H1 (cell line): ENCODE results near the gene HDAC9. TPM values are rescaled to one million over a fixed set of nuclear protein-coding genes. Genes with fewer than 3 reads are reported as not detected.

Source experiments
- CTCF ChIA-PET: fragments of 300-600 bp; sonication (Branson Sonifier 250); formaldehyde crosslinking; loops from one replicate; lab custom pipeline; 2021; ENCODE audit not compliant: partially characterized antibody; lab: Charles Lee
- POLR2A ChIA-PET: fragments of 300-600 bp; sonication (Branson Sonifier 250); formaldehyde crosslinking; loops from one replicate; lab custom pipeline; 2021; ENCODE audit warnings: inconsistent platforms; ENCODE audit not compliant: partially characterized antibody; lab: Charles Lee
- DNase-seq, 2 experiments: peaks; one replicate each; pipeline versions ENCODE4 v3.0.0 to v3.0.0-alpha.2; 2010 to 2022; ENCODE audit warnings: low spot score in 2 of 2, low read depth in 1 of 2, mixed read lengths in 1 of 2
- FAIRE-seq: peaks from 2 replicates; lab custom pipeline; 2011; peaks lifted over from hg19 to GRCh38; lab: Jason Lieb, UNC
- H2AFZ ChIP-seq: 2 replicates; pipeline ENCODE4 v1.8.1; 2012; ENCODE audit warnings: low read length, inconsistent platforms
- H2AK5ac ChIP-seq: 2 replicates; pipeline ENCODE4 v1.6.1; 2013; ENCODE audit warnings: low read depth, low read length
- H2BK120ac ChIP-seq: replicated peaks from 2 replicates; pipeline ENCODE3; 2013; ENCODE audit warnings: low read depth, low read length, inconsistent platforms
- H2BK12ac ChIP-seq: 2 replicates; pipeline ENCODE4 v1.6.1; 2013; ENCODE audit warnings: low read depth, low read length
- H2BK15ac ChIP-seq: 2 replicates; pipeline ENCODE4 v1.6.1; 2013; ENCODE audit warnings: low read length
- H2BK20ac ChIP-seq: 2 replicates; pipeline ENCODE4 v1.6.1; 2013; ENCODE audit warnings: low read length
- H2BK5ac ChIP-seq: 2 replicates; pipeline ENCODE4 v1.6.1; 2013; ENCODE audit warnings: low read depth, low read length
- H3K14ac ChIP-seq: 2 replicates; pipeline ENCODE4 v1.6.1; 2013; ENCODE audit warnings: inconsistent platforms; ENCODE audit not compliant: insufficient read length
- H3K18ac ChIP-seq: 2 replicates; pipeline ENCODE4 v1.6.1; 2013; ENCODE audit warnings: low read length; ENCODE audit errors: extremely low read depth
- H3K23ac ChIP-seq: 2 replicates; pipeline ENCODE4 v1.6.1; 2013; ENCODE audit warnings: inconsistent platforms; ENCODE audit not compliant: insufficient read length
- H3K23me2 ChIP-seq: 2 replicates; pipeline ENCODE4 v1.6.1; 2013; ENCODE audit warnings: low read depth, low read length
- H3K27ac ChIP-seq: 2 replicates; pipeline ENCODE4 v1.6.1; 2011; ENCODE audit warnings: low read depth, low read length, inconsistent platforms
- H3K27me3 ChIP-seq, 4 experiments: replicated peaks in 1 of 4; 1 replicate in 1 of 4; 2 replicates in 3 of 4; pipeline versions ENCODE4 v1.6.1 to v1.8.1; 2011 to 2013; ENCODE audit warnings: low read length in 3 of 4, mild to moderate bottlenecking in 3 of 4, inconsistent platforms in 2 of 4, mixed read lengths in 2 of 4, moderate library complexity in 1 of 4; ENCODE audit not compliant: control insufficient read depth in 3 of 4, insufficient read depth in 3 of 4; ENCODE audit errors: extremely low read depth in 1 of 4
- H3K36me3 ChIP-seq, 4 experiments: 2 replicates each; pipeline versions ENCODE4 v1.6.1 to v1.8.1; 2011 to 2013; ENCODE audit warnings: mild to moderate bottlenecking in 4 of 4, low read length in 3 of 4, moderate library complexity in 2 of 4, control low read depth in 1 of 4, inconsistent platforms in 1 of 4; ENCODE audit not compliant: insufficient read depth in 4 of 4, control insufficient read depth in 2 of 4
- H3K4ac ChIP-seq: replicated peaks from 2 replicates; pipeline ENCODE3; 2013; ENCODE audit warnings: low read length, low read depth, mixed read lengths, inconsistent platforms; ENCODE audit not compliant: insufficient read length
- H3K4me1 ChIP-seq, 4 experiments: replicated peaks in 1 of 4; 1 replicate in 1 of 4; 2 replicates in 3 of 4; pipeline versions ENCODE4 v1.6.1 to v1.8.1; 2011 to 2013; ENCODE audit warnings: low read length in 3 of 4, inconsistent platforms in 2 of 4, mixed read lengths in 1 of 4; ENCODE audit not compliant: insufficient read depth in 4 of 4, control insufficient read depth in 3 of 4
- H3K4me2 ChIP-seq, 2 experiments: 2 replicates each; pipeline versions ENCODE4 v1.6.1 to v1.8.1; 2011 to 2013; ENCODE audit warnings: low read depth in 2 of 2, low read length in 2 of 2, control low read depth in 1 of 2, inconsistent platforms in 1 of 2, mild to moderate bottlenecking in 1 of 2; ENCODE audit not compliant: insufficient read depth in 1 of 2
- H3K4me3 ChIP-seq, 4 experiments: fragments of 200-600, 300-600 bp in 1 of 4; sonication (generic), shearing (Covaris generic), sonication (Bioruptor Twin) in 1 of 4; 2 replicates each; pipeline versions ENCODE4 v1.5.1 to v1.8.1; 2011 to 2016; ENCODE audit warnings: low read length in 4 of 4, low read depth in 3 of 4, control low read depth in 2 of 4, inconsistent platforms in 2 of 4, mild to moderate bottlenecking in 2 of 4, mixed read lengths in 1 of 4, moderate library complexity in 1 of 4; ENCODE audit not compliant: insufficient read depth in 2 of 4; ENCODE audit errors: extremely low read depth in 1 of 4
- H3K56ac ChIP-seq: replicated peaks from 2 replicates; pipeline ENCODE3; 2013; ENCODE audit warnings: low read depth, mild to moderate bottlenecking, mixed read lengths, low read length, inconsistent platforms; ENCODE audit not compliant: insufficient read length
- H3K79me1 ChIP-seq: 2 replicates; pipeline ENCODE4 v1.6.1; 2013; ENCODE audit warnings: low read depth, low read length, control low read depth
- H3K79me2 ChIP-seq, 2 experiments: 2 replicates each; pipeline versions ENCODE4 v1.6.1 to v1.8.1; 2012 to 2013; ENCODE audit warnings: low read length in 2 of 2, mild to moderate bottlenecking in 2 of 2, inconsistent platforms in 1 of 2; ENCODE audit not compliant: insufficient read depth in 2 of 2, control insufficient read depth in 1 of 2
- H3K9ac ChIP-seq, 4 experiments: replicated peaks in 1 of 4; 1 replicate in 1 of 4; 2 replicates in 3 of 4; pipeline versions ENCODE4 v1.6.1 to v1.8.1; 2011 to 2013; ENCODE audit warnings: low read depth in 3 of 4, low read length in 3 of 4, control low read depth in 2 of 4, mild to moderate bottlenecking in 2 of 4, moderate library complexity in 2 of 4, inconsistent platforms in 1 of 4; ENCODE audit errors: extremely low read depth in 1 of 4
- H3K9me3 ChIP-seq, 2 experiments: 2 replicates each; pipeline versions ENCODE4 v1.6.1 to v1.8.1; 2012 to 2013; ENCODE audit warnings: mild to moderate bottlenecking in 2 of 2, moderate library complexity in 2 of 2, control low read depth in 1 of 2, inconsistent platforms in 1 of 2, low read depth in 1 of 2, low read length in 1 of 2, mixed read lengths in 1 of 2; ENCODE audit not compliant: insufficient read depth in 2 of 2
- H4K20me1 ChIP-seq, 2 experiments: replicated peaks in 1 of 2; 2 replicates each; pipeline versions ENCODE3 to v1.8.1; 2011 to 2013; ENCODE audit warnings: inconsistent platforms in 2 of 2, low read length in 2 of 2, mild to moderate bottlenecking in 1 of 2; ENCODE audit not compliant: insufficient read depth in 2 of 2, control insufficient read depth in 1 of 2
- H4K5ac ChIP-seq: 2 replicates; pipeline ENCODE4 v1.6.1; 2013; ENCODE audit warnings: low read length, low read depth, mixed read lengths, inconsistent platforms; ENCODE audit not compliant: insufficient read length
- H4K8ac ChIP-seq: 2 replicates; pipeline ENCODE4 v1.8.0; 2013; ENCODE audit warnings: mild to moderate bottlenecking, moderate library complexity, low read length, inconsistent platforms; ENCODE audit not compliant: insufficient read depth; ENCODE audit errors: extremely low read depth
- H4K91ac ChIP-seq: replicated peaks from 2 replicates; pipeline ENCODE3; 2013; ENCODE audit warnings: low read length, mixed read lengths, inconsistent platforms; ENCODE audit not compliant: insufficient read length
- BRCA1 ChIP-seq: IDR thresholded peaks from 2 replicates; pipeline ENCODE4 v1.6.1; 2012; ENCODE audit warnings: low read depth, low read length, improper control_type of control experiment
- CHD2 ChIP-seq: IDR thresholded peaks from 2 replicates; pipeline ENCODE4 v1.6.1; 2012; ENCODE audit warnings: low read length, improper control_type of control experiment
- EZH2 ChIP-seq: fragments of 200-600 bp; sonication (generic); IDR thresholded peaks from 2 replicates; pipeline ENCODE4 v1.7.1; 2012; ENCODE audit warnings: low read depth, mild to moderate bottlenecking, moderate library complexity, low read length, inconsistent platforms; ENCODE audit not compliant: severe bottlenecking
- RXRA ChIP-seq: IDR thresholded peaks from 2 replicates; pipeline ENCODE4 v1.6.1; 2011; ENCODE audit warnings: low read depth, mild to moderate bottlenecking, low read length, moderate library complexity; ENCODE audit not compliant: insufficient read depth
- TBP ChIP-seq: IDR thresholded peaks from 2 replicates; pipeline ENCODE4 v1.6.1; 2011; ENCODE audit warnings: low read depth, low read length, improper control_type of control experiment
- whole genome bisulfite sequencing, 2 experiments: shearing (Covaris generic) in 1 of 2; methylation state at CpG; one replicate each; pipeline versions ENCODE4 v1.1.6 to v1.1.7; 2013 to 2015; ENCODE audit warnings: low lambda C conversion rate in 2 of 2, mixed read lengths in 2 of 2, inconsistent platforms in 1 of 2, low coverage in 1 of 2, missing lambda C conversion rate in 1 of 2; ENCODE audit not compliant: insufficient replicate concordance in 2 of 2, insufficient coverage in 1 of 2, insufficient read length in 1 of 2; ENCODE audit errors: extremely low coverage in 1 of 2, missing lambda C conversion rate in 1 of 2; 5-methylcytosine and 5-hydroxymethylcytosine counted together
- polyA plus RNA-seq, 7 experiments: library from polyadenylated mRNA; depleted of rRNA in 3 of 7; stranded (reverse) in 5 of 7; unstranded in 2 of 7; fragments of >200 nt in 5 of 7; fragments of 200-250 nt in 2 of 7; gene quantifications; 1 replicate in 5 of 7; 2 replicates in 1 of 7; 4 replicates in 1 of 7; pipeline versions ENCODE4 v1.2.1 to v1.2.3, GENCODE V29; 2011 to 2013; ENCODE audit warnings: missing spikeins in 2 of 7, mixed read lengths in 2 of 7
- total RNA-seq: library from RNA; stranded (reverse); fragmentation: NEBNext Ultra II Directional; extraction: Animal tissue kit (Norgen Biotek cat#: 25700); gene quantifications from 2 replicates; pipeline ENCODE4 v1.2.1, GENCODE V29; 2021

The HDAC9 gene
- total and polyA plus RNA-seq, 2 of the 8 experiments (the other 6 are each of a cell fraction or from before 2014, with no cell fraction given): 9.5 to 13.1 TPM

DNA sequence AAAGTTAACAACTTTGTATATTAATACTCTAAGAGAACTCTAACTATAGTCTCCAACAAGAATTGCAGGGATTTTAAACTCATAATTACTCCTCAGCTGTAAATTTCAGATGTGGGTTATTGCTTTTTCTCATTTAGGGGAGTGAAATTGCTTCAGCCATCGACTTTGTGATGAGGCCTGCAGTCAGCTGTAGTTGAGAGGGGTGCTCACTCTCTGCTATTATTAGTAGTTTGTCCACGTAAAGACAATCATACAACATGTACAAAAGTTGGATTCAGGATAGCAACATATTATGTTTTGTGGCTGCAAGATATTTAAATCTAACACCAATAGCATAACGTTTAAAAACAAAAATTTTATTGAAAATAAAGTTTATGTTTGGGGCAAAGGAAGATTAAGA is 28.7 kb downstream of the HDAC9 start:
- no peak overlapping the region for H2BK120ac ChIP-seq
- no peaks in the 10 kb centered on the region for H3K23me2 ChIP-seq
- no peak overlapping the region for H3K9ac ChIP-seq
- H2BK20ac ChIP-seq: no peak overlapping the region
- H3K4me2 ChIP-seq: no peak overlapping the region
- H3K14ac ChIP-seq: no peak overlapping the region
- no peaks in the 10 kb centered on the region for H3K79me1 ChIP-seq
- no peaks in the 10 kb centered on the region for H3K79me2 ChIP-seq
- no peak overlapping the region for H3K4ac ChIP-seq
- H4K20me1 ChIP-seq: no peaks in the 10 kb centered on the region
- DNase-seq (no peak), FAIRE-seq (no peak)
- H2BK12ac ChIP-seq: no peak overlapping the region
- no peak overlapping the region for H4K8ac ChIP-seq
- ChIA-PET CTCF (no interaction called here), POLR2A (no interaction called here)
- H4K5ac ChIP-seq: no peak overlapping the region
- H2AFZ ChIP-seq: no peak overlapping the region
- H3K56ac ChIP-seq: no peak overlapping the region
- H3K9me3 ChIP-seq: no peaks in the 10 kb centered on the region
- H3K36me3 ChIP-seq: no peaks in the 10 kb centered on the region
- no peak overlapping the region for H3K4me3 ChIP-seq
- no peak overlapping the region for H4K91ac ChIP-seq
- no peak overlapping the region for H3K27ac ChIP-seq
- H2BK5ac ChIP-seq: no peak overlapping the region
- no peak overlapping the region for H2AK5ac ChIP-seq
- 85% methylated on average over 3 of the region's 3 CpGs; no CpG with 5 or more reads in 1 of the 2 experiments for WGBS, 2 experiments
- H3K18ac ChIP-seq: no peak overlapping the region
- no peak overlapping the region for H2BK15ac ChIP-seq
- H3K27me3 ChIP-seq: no peaks in the 10 kb centered on the region
- no peaks in the 10 kb centered on the region for H3K4me1 ChIP-seq
- no peak overlapping the region for H3K23ac ChIP-seq
- TF ChIP-seq CHD2 (no peak), RXRA (no peak), TBP (no peak), BRCA1 (no peak), EZH2 (no peak)
